Spleen (tissue), 7 donors: Measurements from ENCODE around the gene ATP7B.

ENCODE experiments used
- CTCF ChIP-seq, 11 experiments: fragments of 200-600 bp in 7 of 11; fragments of 450-650 bp in 4 of 11; sonication (generic) in 4 of 11; IDR thresholded peaks in 8 of 11; conservative IDR thresholded peaks in 3 of 11; 1 replicate in 7 of 11; 2 replicates in 4 of 11; pipeline versions ENCODE4 v1.4.0 to v1.8.0; 2016 to 2021; ENCODE audit warnings: antibody characterized with exemption in 11 of 11, inconsistent platforms in 4 of 11, mild to moderate bottlenecking in 1 of 11
- POLR2A ChIP-seq, 3 donors: fragments of 450-650 bp; IDR thresholded peaks; one replicate each; pipeline ENCODE4 v1.5.1; 2017; ENCODE audit warnings: antibody characterized with exemption in 3 of 3, mild to moderate bottlenecking in 1 of 3
- donor health status: DM: no; HTN: no; CAD: no; lungs with moderate emphysema.
- donor health status: DM: no; HTN: no; CAD: no.
- donor health status: DM: no; HTN: no; CAD: no.

- TF ChIP-seq CTCF (IDR thresholded peaks at IDR 0.05 in 8 of 11, conservative IDR thresholded peaks at IDR 0.05 in 3 of 11) (no peak), POLR2A (IDR thresholded peaks at IDR 0.05) (no peak)
Measured at GRCh38 chr13:52033039-52033438, 21.8 kb upstream of the ATP7B start.
